WI38 (cell line): ENCODE data around the gene GMDS.

Source experiments
- H3K4me3 ChIP-seq: 2 replicates; pipeline ENCODE4 v1.5.1; 2011; ENCODE audit warnings: low read depth, mild to moderate bottlenecking, control low read depth, low read length
- CTCF ChIP-seq: IDR thresholded peaks from 2 replicates; pipeline ENCODE4 v1.5.1; 2012; ENCODE audit warnings: low read depth, mild to moderate bottlenecking, control low read depth, low read length

Gene GMDS

GRCh38 chr6:1871724-1872315, 373.6 kb downstream of the GMDS start:
- H3K4me3 ChIP-seq: no peak overlapping the region
- TF ChIP-seq CTCF: no peak

- no peak for TF ChIP-seq CTCF
Observed at GRCh38 chr6:1870932-1871331, 374.5 kb downstream of the GMDS start.

GRCh38 chr6:1870251-1870650, 375.2 kb downstream of the GMDS start:
- no peak overlapping the region for H3K4me3 ChIP-seq
- no peak for TF ChIP-seq CTCF

More at GRCh38 chr6:1870932-1871331, 374.5 kb downstream of the GMDS start:
- H3K4me3 ChIP-seq: no peak overlapping the region

- no peak overlapping the region for H3K4me3 ChIP-seq
- no peak for TF ChIP-seq CTCF
Observed at GRCh38 chr6:1869769-1870168, 375.6 kb downstream of the GMDS start.

- H3K4me3 ChIP-seq: no peak overlapping the region
- TF ChIP-seq CTCF: no peak
Observed at GRCh38 chr6:1869308-1869707, 376.1 kb downstream of the GMDS start.

- no peak overlapping the region for H3K4me3 ChIP-seq
- TF ChIP-seq CTCF: no peak
Observed at GRCh38 chr6:1868561-1869261, 376.7 kb downstream of the GMDS start.

GRCh38 chr6:1867197-1867596, 378.2 kb downstream of the GMDS start:
- TF ChIP-seq CTCF: no peak
- no peak overlapping the region for H3K4me3 ChIP-seq
